Osteoblast (primary cell): ENCODE data around the gene ABCC1. TPM values are rescaled to one million over a fixed set of nuclear protein-coding genes. Genes with fewer than 3 reads are reported as not detected.

Experiments used
- DNase-seq: peaks from one replicate; pipeline ENCODE4 v3.0.0; 2011; ENCODE audit warnings: low spot score, mixed read lengths; ENCODE audit not compliant: insufficient read length; ENCODE audit errors: missing footprints
- H2AFZ ChIP-seq: 2 replicates; pipeline ENCODE4 v1.6.0; 2011; ENCODE audit warnings: mild to moderate bottlenecking, low read length
- H3K27ac ChIP-seq: 2 replicates; pipeline ENCODE4 v1.5.1; 2011; ENCODE audit warnings: mild to moderate bottlenecking, low read depth, low read length, moderate library complexity
- H3K27me3 ChIP-seq: 2 replicates; pipeline ENCODE4 v1.6.0; 2012; ENCODE audit warnings: mild to moderate bottlenecking, control low read depth, inconsistent platforms, low read length, moderate library complexity; ENCODE audit not compliant: insufficient read depth
- H3K36me3 ChIP-seq: 2 replicates; pipeline ENCODE4 v1.5.1; 2011; ENCODE audit warnings: mild to moderate bottlenecking, low read length, control low read depth, moderate library complexity; ENCODE audit not compliant: insufficient read depth
- H3K4me1 ChIP-seq: 2 replicates; pipeline ENCODE4 v1.5.1; 2011; ENCODE audit warnings: mild to moderate bottlenecking, low read length, control low read depth, moderate library complexity; ENCODE audit not compliant: insufficient read depth
- H3K4me2 ChIP-seq: 2 replicates; pipeline ENCODE4 v1.6.0; 2011; ENCODE audit warnings: mild to moderate bottlenecking, low read length; ENCODE audit not compliant: insufficient read depth
- H3K4me3 ChIP-seq: fragments of 200-600 bp; sonication (generic); 3 replicates; pipeline ENCODE4 v1.5.1; 2012; ENCODE audit warnings: mild to moderate bottlenecking, low read length, inconsistent platforms; ENCODE audit not compliant: insufficient read depth
- H3K79me2 ChIP-seq: 2 replicates; pipeline ENCODE4 v1.6.0; 2012; ENCODE audit warnings: mild to moderate bottlenecking, low read length, control low read depth, inconsistent platforms; ENCODE audit not compliant: insufficient read depth
- H3K9me3 ChIP-seq: 2 replicates; pipeline ENCODE4 v1.5.1; 2011; ENCODE audit warnings: low read depth, low read length, control low read depth
- H4K20me1 ChIP-seq: 2 replicates; pipeline ENCODE4 v1.6.0; 2012; ENCODE audit warnings: mild to moderate bottlenecking, low read length, control low read depth; ENCODE audit not compliant: insufficient read depth
- CTCF ChIP-seq: IDR thresholded peaks from 2 replicates; pipeline ENCODE4 v1.5.1; 2011; ENCODE audit warnings: mild to moderate bottlenecking, low read depth, low read length, moderate library complexity; ENCODE audit errors: extremely low read depth
- total RNA-seq: library from RNA; depleted of rRNA; stranded (reverse); fragments of >200 nt; gene quantifications from 2 replicates; pipeline ENCODE4 v1.2.3, GENCODE V29; 2012

ABCC1 gene
- total RNA-seq, 1 donor = 33.7 TPM

- Histone ChIP-seq H3K79me2 (peaks cover 100% of the 10 kb centered on the region), H2AFZ (no peak overlapping the region), H3K27ac (no peak overlapping the region), H4K20me1 (peaks cover 65% of the 10 kb centered on the region), H3K27me3 (no peaks in the 10 kb centered on the region), H3K4me1 (no peaks in the 10 kb centered on the region), H3K9me3 (no peaks in the 10 kb centered on the region), H3K4me2 (no peak overlapping the region), H3K4me3 (no peak overlapping the region), H3K36me3 (no peaks in the 10 kb centered on the region)
- DNase-seq = no peak
- no peak for TF ChIP-seq CTCF
Observed at GRCh38 chr16:15958703-15959348, 9.4 kb downstream of the ABCC1 start.

GRCh38 chr16:15960124-15960971, 10.9 kb downstream of the ABCC1 start:
- H3K27me3 ChIP-seq = no peaks in the 10 kb centered on the region
- no peak overlapping the region for H3K4me2 ChIP-seq
- no peak for TF ChIP-seq CTCF
- H3K4me3 ChIP-seq = no peak overlapping the region
- no peaks in the 10 kb centered on the region for H3K4me1 ChIP-seq
- H2AFZ ChIP-seq = no peak overlapping the region
- H3K79me2 ChIP-seq = peaks cover 97% of the 10 kb centered on the region
- peaks cover 60% of the 10 kb centered on the region for H4K20me1 ChIP-seq
- H3K27ac ChIP-seq = no peak overlapping the region
- no peak for DNase-seq
- H3K36me3 ChIP-seq = no peaks in the 10 kb centered on the region
- no peaks in the 10 kb centered on the region for H3K9me3 ChIP-seq

GRCh38 chr16:15961060-15961511, 11.7 kb downstream of the ABCC1 start:
- DNase-seq = no peak
- no peak for TF ChIP-seq CTCF
- no peak overlapping the region for H2AFZ ChIP-seq
- H3K4me2 ChIP-seq = no peak overlapping the region
- H3K79me2 ChIP-seq = peaks cover 96% of the 10 kb centered on the region
- H3K27ac ChIP-seq = no peak overlapping the region
- no peaks in the 10 kb centered on the region for H3K27me3 ChIP-seq
- no peak overlapping the region for H3K4me3 ChIP-seq
- no peaks in the 10 kb centered on the region for H3K4me1 ChIP-seq
- peaks cover 61% of the 10 kb centered on the region for H4K20me1 ChIP-seq
- H3K36me3 ChIP-seq = no peaks in the 10 kb centered on the region
- H3K9me3 ChIP-seq = no peaks in the 10 kb centered on the region

GRCh38 chr16:15961571-15962090, 12.2 kb downstream of the ABCC1 start:
- Histone ChIP-seq H3K4me3 (no peak overlapping the region), H3K79me2 (peaks cover 95% of the 10 kb centered on the region), H3K4me1 (peaks cover 4% of the 10 kb centered on the region), H2AFZ (no peak overlapping the region), H3K4me2 (no peak overlapping the region), H3K36me3 (no peaks in the 10 kb centered on the region), H3K27me3 (no peaks in the 10 kb centered on the region), H3K9me3 (no peaks in the 10 kb centered on the region), H4K20me1 (peaks cover 61% of the 10 kb centered on the region), H3K27ac (no peak overlapping the region)
- no peak for DNase-seq
- TF ChIP-seq CTCF = no peak
